Mesothelial cell of epicardium (in vitro differentiated cells): Measurements from ENCODE around the gene SIAH3. TPM values are rescaled to one million over a fixed set of nuclear protein-coding genes. Genes with fewer than 3 reads are reported as not detected.

ENCODE experiments used
- DNase-seq, 2 experiments: peaks; one replicate each; pipeline ENCODE4 v3.0.0; 2021; ENCODE audit warnings: low spot score in 2 of 2; ENCODE audit not compliant: unreplicated experiment in 2 of 2
- H3K27ac Mint-ChIP-seq: 2 replicates; pipeline ENCODE4 v1.8.0; 2021; ENCODE audit warnings: mixed read lengths
- H3K27me3 Mint-ChIP-seq: 2 replicates; pipeline ENCODE4 v1.8.0; 2021; ENCODE audit warnings: low read depth, mixed read lengths
- H3K36me3 Mint-ChIP-seq: 2 replicates; pipeline ENCODE4 v1.8.0; 2021; ENCODE audit warnings: mixed read lengths
- H3K4me1 Mint-ChIP-seq: 2 replicates; pipeline ENCODE4 v1.8.0; 2021; ENCODE audit warnings: mixed read lengths
- H3K4me3 Mint-ChIP-seq: 2 replicates; pipeline ENCODE4 v1.8.0; 2021; ENCODE audit warnings: mild to moderate bottlenecking, moderate library complexity, mixed read lengths
- H3K9me3 Mint-ChIP-seq: 2 replicates; pipeline ENCODE4 v1.8.0; 2021; ENCODE audit warnings: mixed read lengths
- CTCF ChIP-seq: fragments of 200-600 bp; sonication (generic); IDR thresholded peaks from one replicate; pipeline ENCODE4 v1.5.0; 2021; ENCODE audit warnings: antibody characterized with exemption; ENCODE audit not compliant: unreplicated experiment
- total RNA-seq: library from RNA; stranded (reverse); gene quantifications from 3 replicates; pipeline ENCODE4 v1.2.1, GENCODE V29; 2021

Gene SIAH3
- total RNA-seq, 1 donor from 2014 or later = 0.42 TPM

GRCh38 chr13:45880242-45880641, 28.7 kb upstream of the SIAH3 start:
- DNase-seq = no peak
- H3K27me3 Mint-ChIP-seq = no peaks in the 10 kb centered on the region
- no peak overlapping the region for H3K27ac Mint-ChIP-seq
- H3K4me1 Mint-ChIP-seq = no peaks in the 10 kb centered on the region
- TF ChIP-seq CTCF = no peak
- H3K9me3 Mint-ChIP-seq = no peaks in the 10 kb centered on the region
- no peaks in the 10 kb centered on the region for H3K36me3 Mint-ChIP-seq
- H3K4me3 Mint-ChIP-seq = no peak overlapping the region

GRCh38 chr13:45879666-45880065, 28.1 kb upstream of the SIAH3 start:
- no peaks in the 10 kb centered on the region for H3K27me3 Mint-ChIP-seq
- H3K27ac Mint-ChIP-seq = no peak overlapping the region
- H3K36me3 Mint-ChIP-seq = no peaks in the 10 kb centered on the region
- no peaks in the 10 kb centered on the region for H3K9me3 Mint-ChIP-seq
- no peaks in the 10 kb centered on the region for H3K4me1 Mint-ChIP-seq
- no peak overlapping the region for H3K4me3 Mint-ChIP-seq
- TF ChIP-seq CTCF = no peak
- no peak for DNase-seq

GRCh38 chr13:45878966-45879365, 27.4 kb upstream of the SIAH3 start:
- Mint-ChIP-seq H3K27me3 (peaks cover 1% of the 10 kb centered on the region), H3K27ac (no peak overlapping the region), H3K4me1 (no peaks in the 10 kb centered on the region), H3K36me3 (no peaks in the 10 kb centered on the region), H3K4me3 (no peak overlapping the region), H3K9me3 (no peaks in the 10 kb centered on the region)
- TF ChIP-seq CTCF = no peak
- no peak for DNase-seq

- DNase-seq = no peak
- no peaks in the 10 kb centered on the region for H3K36me3 Mint-ChIP-seq
- H3K4me1 Mint-ChIP-seq = no peaks in the 10 kb centered on the region
- no peak overlapping the region for H3K27ac Mint-ChIP-seq
- no peak overlapping the region for H3K4me3 Mint-ChIP-seq
- TF ChIP-seq CTCF = no peak
- H3K9me3 Mint-ChIP-seq = no peaks in the 10 kb centered on the region
- H3K27me3 Mint-ChIP-seq = peaks cover 5% of the 10 kb centered on the region
Measured at GRCh38 chr13:45876781-45877180, 25.2 kb upstream of the SIAH3 start.

- H3K36me3 Mint-ChIP-seq = no peaks in the 10 kb centered on the region
- H3K27me3 Mint-ChIP-seq = peaks cover 5% of the 10 kb centered on the region
- DNase-seq = no peak
- no peaks in the 10 kb centered on the region for H3K9me3 Mint-ChIP-seq
- H3K4me1 Mint-ChIP-seq = no peaks in the 10 kb centered on the region
- TF ChIP-seq CTCF = no peak
- no peak overlapping the region for H3K4me3 Mint-ChIP-seq
- no peak overlapping the region for H3K27ac Mint-ChIP-seq
Measured at GRCh38 chr13:45875951-45876350, 24.4 kb upstream of the SIAH3 start.

GRCh38 chr13:45873491-45874325, 22.2 kb upstream of the SIAH3 start:
- TF ChIP-seq CTCF = no peak
- Mint-ChIP-seq H3K4me1 (no peaks in the 10 kb centered on the region), H3K9me3 (no peaks in the 10 kb centered on the region), H3K27me3 (peaks cover 5% of the 10 kb centered on the region), H3K4me3 (no peak overlapping the region), H3K36me3 (no peaks in the 10 kb centered on the region), H3K27ac (no peak overlapping the region)
- no peak for DNase-seq
